ENCODE data around the gene ERCC8. TPM values are rescaled to one million over a fixed set of nuclear protein-coding genes. Genes with fewer than 3 reads are reported as not detected.

Gene ERCC8
- total and polyA plus RNA-seq, 2 of the 13 experiments (the other 11 are each of a cell fraction or from before 2014, with no cell fraction given): 24.4 to 35.2 TPM

- no TSS peak for BruUV-seq (replicated peaks)
- Histone ChIP-seq H3K27ac (ENCODE audit: extremely low read length, insufficient read depth, low read length) (no peak overlapping the region), H2AFZ (ENCODE audit: low read length) (no peak overlapping the region), H3K4me3 (replicated peaks in 1 of 3; ENCODE audit: insufficient read depth in 1 of 3, low read depth in 2 of 3, low read length in 3 of 3) (no peak overlapping the region), H3K9me3 (ENCODE audit: low read length) (no peaks in the 10 kb centered on the region), H3K79me2 (ENCODE audit: insufficient read depth, low read length) (no peaks in the 10 kb centered on the region), H3K27me3 (ENCODE audit: control insufficient read depth in 1 of 2, insufficient read depth in 2 of 2, low read length in 2 of 2) (peaks cover 2 to 12% of the 10 kb centered on the region in 2 experiments; a peak in 4 of 5 replicates), H3K9ac (ENCODE audit: insufficient read depth, low read depth, low read length) (no peak overlapping the region), H3K4me1 (ENCODE audit: insufficient read depth, low read length) (peaks cover 8% of the 10 kb centered on the region), H4K20me1 (ENCODE audit: insufficient read depth, low read length) (no peaks in the 10 kb centered on the region), H3K4me2 (ENCODE audit: low read depth, low read length) (no peak overlapping the region), H3K36me3 (replicated peaks in 1 of 2; ENCODE audit: control insufficient read depth in 1 of 2, insufficient read depth in 2 of 2, low read length in 2 of 2) (no peaks in the 10 kb centered on the region)
- ATAC-seq (no peak), DNase-seq (ENCODE audit: low spot score) (no peak), FAIRE-seq (no peak)
- WGBS (ENCODE audit: low lambda C conversion rate): 87% methylated on average over 2 of the region's 2 CpGs
- ChIA-PET CTCF (ENCODE audit: low intra/inter-chr PET ratio, low total read pairs) (no interaction called here), POLR2A (no interaction called here)
- in situ Hi-C loops (cut with HindIII; ENCODE audit: extremely low pct_ligation_motif_present, low pct_unique_long_range_greater_than_20kb): no loop called here
- TF ChIP-seq RARA (CRISPR knock-in tag; IDR thresholded peaks at IDR 0.05): no peak
- TF ChIP-seq ZBED4 (CRISPR knock-in tag; IDR thresholded peaks at IDR 0.05; ENCODE audit: borderline replicate concordance): no peak
- TF ChIP-seq ATF2 (CRISPR knock-in tag; IDR thresholded peaks at IDR 0.05): no peak
- no peak for TF ChIP-seq ZNF7 (CRISPR knock-in tag; IDR thresholded peaks at IDR 0.05)
- no peak for TF ChIP-seq DBP (CRISPR knock-in tag; IDR thresholded peaks at IDR 0.05; ENCODE audit: not compliant biosample characterization)
- no peak for TF ChIP-seq CCDC6 (CRISPR knock-in tag; IDR thresholded peaks at IDR 0.05)
- no peak for TF ChIP-seq ZNF644 (CRISPR knock-in tag; IDR thresholded peaks at IDR 0.05; ENCODE audit: low read depth)
- no peak for TF ChIP-seq ZSCAN5A (CRISPR knock-in tag; IDR thresholded peaks at IDR 0.05; ENCODE audit: borderline replicate concordance)
- no peak for TF ChIP-seq THAP9 (CRISPR knock-in tag; IDR thresholded peaks at IDR 0.05; ENCODE audit: borderline replicate concordance)
- TF ChIP-seq ZNF274 (CRISPR knock-in tag; IDR thresholded peaks at IDR 0.05): no peak
- no peak for TF ChIP-seq GABPA (IDR thresholded peaks at IDR 0.05; ENCODE audit: low read depth, low read length)
- no peak for TF ChIP-seq GABPA (CRISPR knock-in tag; IDR thresholded peaks at IDR 0.05; ENCODE audit: low read depth)
- intact Hi-C loops (cut with micrococcal nuclease; ENCODE audit: unreplicated experiment): loop anchor here (5.0 kb wide), 2 partner anchors 144 to 164 kb away; no protein-coding TSS in a partner anchor
Observed at GRCh38 chr5:60841361-60841760, 103.5 kb downstream of the ERCC8 start.
